CD4-positive, CD25-positive, alpha-beta regulatory T cell (primary cell): ENCODE measurements around the gene SAMD14. TPM values are rescaled to one million over a fixed set of nuclear protein-coding genes. Genes with fewer than 3 reads are reported as not detected.

Experiments
- ATAC-seq, 2 donors: fragments of 150-1000 bp; cut with Tn5 transposase; one replicate each; pipeline ENCODE4 v1.10.0; 2021; ENCODE audit warnings: low read depth in 2 of 2, moderate number of reproducible peaks in 2 of 2, moderate library complexity in 1 of 2
- DNase-seq, 3 donors: peaks; one replicate each; pipeline versions ENCODE4 v3.0.0 to v3.0.0-alpha.2; 2012 to 2022; ENCODE audit warnings: mixed read lengths in 1 of 3
- H3K27ac ChIP-seq: one replicate; pipeline ENCODE4 v1.7.0; 2013; ENCODE audit warnings: mild to moderate bottlenecking, low read length; ENCODE audit not compliant: insufficient read depth, poor library complexity, severe bottlenecking
- H3K27me3 ChIP-seq: one replicate; pipeline ENCODE4 v1.7.0; 2013; ENCODE audit warnings: low read length; ENCODE audit not compliant: control insufficient read depth, insufficient read depth
- H3K36me3 ChIP-seq: one replicate; pipeline ENCODE4 v1.7.0; 2013; ENCODE audit warnings: mild to moderate bottlenecking, low read length, moderate library complexity; ENCODE audit not compliant: control insufficient read depth, insufficient read depth
- H3K4me1 ChIP-seq: 2 replicates; pipeline ENCODE4 v1.7.0; 2013; ENCODE audit warnings: mild to moderate bottlenecking, low read length; ENCODE audit not compliant: insufficient read depth, control insufficient read depth, poor library complexity, severe bottlenecking
- H3K4me3 ChIP-seq: one replicate; pipeline ENCODE4 v1.7.0; 2013; ENCODE audit warnings: low read depth, mild to moderate bottlenecking, low read length, moderate library complexity
- H3K9me3 ChIP-seq, 2 experiments: 1 replicate in 1 of 2; 2 replicates in 1 of 2; pipeline ENCODE4 v1.7.0; 2013; ENCODE audit warnings: low read length in 2 of 2, mild to moderate bottlenecking in 1 of 2, moderate library complexity in 1 of 2; ENCODE audit not compliant: control insufficient read depth in 2 of 2
- H3K27ac Mint-ChIP-seq, 3 donors: one replicate each; pipeline ENCODE4 v1.8.0; 2020 to 2022; ENCODE audit warnings: mild to moderate bottlenecking in 3 of 3, mixed read lengths in 3 of 3, moderate library complexity in 2 of 3
- H3K27me3 Mint-ChIP-seq: one replicate; pipeline ENCODE4 v1.8.0; 2022; ENCODE audit warnings: mild to moderate bottlenecking, mixed read lengths
- H3K36me3 Mint-ChIP-seq: one replicate; pipeline ENCODE4 v1.8.0; 2020; ENCODE audit warnings: mixed read lengths
- H3K4me1 Mint-ChIP-seq, 4 donors: one replicate each; pipeline ENCODE4 v1.8.0; 2020 to 2022; ENCODE audit warnings: mixed read lengths in 4 of 4, mild to moderate bottlenecking in 1 of 4
- H3K4me3 Mint-ChIP-seq, 4 donors: one replicate each; pipeline ENCODE4 v1.8.0; 2020 to 2022; ENCODE audit warnings: mild to moderate bottlenecking in 4 of 4, mixed read lengths in 4 of 4, moderate library complexity in 3 of 4
- H3K9me3 Mint-ChIP-seq, 7 donors: one replicate each; pipeline ENCODE4 v1.8.0; 2020 to 2022; ENCODE audit warnings: mixed read lengths in 7 of 7, mild to moderate bottlenecking in 3 of 7, moderate library complexity in 2 of 7
- polyA plus RNA-seq, 4 donors: library from polyadenylated mRNA; unstranded; fragments of 300-500 nt; fragmentation: Illumina TruSeq; gene quantifications; one replicate each; pipeline ENCODE4 v1.2.3, GENCODE V29; 2021
- total RNA-seq: library from RNA; stranded (reverse); gene quantifications from one replicate; pipeline ENCODE4 v1.2.3, GENCODE V29; 2022

The SAMD14 gene
- total and polyA plus RNA-seq, 5 donors from 2014 or later: 0.09 to 0.96 TPM; not detected in 3

GRCh38 chr17:50163843-50164696 lies 34.1 kb upstream of the SAMD14 start:
- no peak overlapping the region for H3K4me3 ChIP-seq
- H3K9me3 ChIP-seq: no peaks in the 10 kb centered on the region
- no peaks in the 10 kb centered on the region for H3K27me3 ChIP-seq
- Mint-ChIP-seq H3K9me3 (peaks cover 0 to 4% (median 0%) of the 10 kb centered on the region in 7 donors), H3K36me3 (no peaks in the 10 kb centered on the region), H3K4me1 (peaks cover 5 to 25% (median 18%) of the 10 kb centered on the region in 4 donors), H3K4me3 (peak overlapping the region in 1 of 4 donors; percentile 32), H3K27ac (peak overlapping the region in 1 of 3 donors; percentile 54), H3K27me3 (peaks cover 14% of the 10 kb centered on the region)
- no peak for ATAC-seq
- no peaks in the 10 kb centered on the region for H3K36me3 ChIP-seq
- no peak for DNase-seq
- H3K27ac ChIP-seq: no peak overlapping the region
- peaks cover 22% of the 10 kb centered on the region for H3K4me1 ChIP-seq

- peaks cover 22% of the 10 kb centered on the region for H3K4me1 ChIP-seq
- H3K4me3 ChIP-seq: no peak overlapping the region
- no peaks in the 10 kb centered on the region for H3K27me3 ChIP-seq
- no peak overlapping the region for H3K27ac ChIP-seq
- H3K4me3 Mint-ChIP-seq: peak overlapping the region in 3 of 4 donors; percentile 24 to 43 (median 37)
- ATAC-seq (no peak), DNase-seq (peak in 1 of 3 donors; percentile 12)
- H3K27me3 Mint-ChIP-seq: peaks cover 9% of the 10 kb centered on the region
- H3K9me3 Mint-ChIP-seq: peaks cover 0 to 5% (median 0%) of the 10 kb centered on the region in 7 donors
- peaks cover 10 to 31% (median 22%) of the 10 kb centered on the region in 4 donors for H3K4me1 Mint-ChIP-seq
- no peaks in the 10 kb centered on the region for H3K9me3 ChIP-seq
- H3K36me3 Mint-ChIP-seq: no peaks in the 10 kb centered on the region
- peak overlapping the region in 2 of 3 donors; percentile 12 to 70 for H3K27ac Mint-ChIP-seq
- no peaks in the 10 kb centered on the region for H3K36me3 ChIP-seq
Observed at GRCh38 chr17:50162466-50163254, 32.7 kb upstream of the SAMD14 start.

GRCh38 chr17:50161911-50162288 lies 31.9 kb upstream of the SAMD14 start:
- peak overlapping the region; percentile 62 to 84 (median 80) for H3K27ac Mint-ChIP-seq
- H3K27me3 ChIP-seq: no peaks in the 10 kb centered on the region
- DNase-seq (no peak), ATAC-seq (no peak)
- no peaks in the 10 kb centered on the region for H3K9me3 ChIP-seq
- no peaks in the 10 kb centered on the region for H3K36me3 ChIP-seq
- peak overlapping the region; percentile 80 for H3K4me3 ChIP-seq
- H3K27ac ChIP-seq: no peak overlapping the region
- H3K27me3 Mint-ChIP-seq: peaks cover 9% of the 10 kb centered on the region
- no peaks in the 10 kb centered on the region for H3K36me3 Mint-ChIP-seq
- H3K9me3 Mint-ChIP-seq: peaks cover 0 to 5% (median 0%) of the 10 kb centered on the region in 7 donors
- peak overlapping the region in 3 of 4 donors; percentile 31 to 68 (median 52) for H3K4me3 Mint-ChIP-seq
- H3K4me1 ChIP-seq: peaks cover 22% of the 10 kb centered on the region
- H3K4me1 Mint-ChIP-seq: peaks cover 10 to 36% (median 22%) of the 10 kb centered on the region in 4 donors

- peak; percentile 90 to 94 (median 91) for DNase-seq
- H3K4me3 ChIP-seq: peak overlapping the region; percentile 80
- Mint-ChIP-seq H3K4me1 (peaks cover 10 to 36% (median 22%) of the 10 kb centered on the region in 4 donors), H3K36me3 (no peaks in the 10 kb centered on the region), H3K27ac (peak overlapping the region; percentile 62 to 84 (median 80)), H3K27me3 (peaks cover 9% of the 10 kb centered on the region), H3K9me3 (peaks cover 0 to 5% (median 0%) of the 10 kb centered on the region in 7 donors), H3K4me3 (peak overlapping the region; percentile 31 to 90 (median 60))
- H3K9me3 ChIP-seq: no peaks in the 10 kb centered on the region
- peak overlapping the region; percentile 34 for H3K27ac ChIP-seq
- peaks cover 22% of the 10 kb centered on the region for H3K4me1 ChIP-seq
- peak; percentile 94 to 97 for ATAC-seq
- H3K36me3 ChIP-seq: no peaks in the 10 kb centered on the region
- H3K27me3 ChIP-seq: no peaks in the 10 kb centered on the region
Observed at GRCh38 chr17:50161023-50161910, 31.3 kb upstream of the SAMD14 start.

GRCh38 chr17:50157891-50158290 lies 27.9 kb upstream of the SAMD14 start:
- no peaks in the 10 kb centered on the region for H3K9me3 ChIP-seq
- ATAC-seq: peak in 1 of 2 donors; percentile 20
- peak in 1 of 3 donors; percentile 87 for DNase-seq
- Mint-ChIP-seq H3K27me3 (peaks cover 9% of the 10 kb centered on the region), H3K4me3 (peak overlapping the region in 2 of 4 donors; percentile 8 to 66), H3K27ac (peak overlapping the region in 2 of 3 donors; percentile 46 to 86), H3K36me3 (no peaks in the 10 kb centered on the region), H3K4me1 (peaks cover 10 to 45% (median 27%) of the 10 kb centered on the region in 4 donors), H3K9me3 (peaks cover 0 to 1% (median 0%) of the 10 kb centered on the region in 7 donors)
- no peaks in the 10 kb centered on the region for H3K36me3 ChIP-seq
- H3K27ac ChIP-seq: no peak overlapping the region
- H3K27me3 ChIP-seq: no peaks in the 10 kb centered on the region
- no peak overlapping the region for H3K4me3 ChIP-seq
- peaks cover 22% of the 10 kb centered on the region for H3K4me1 ChIP-seq

GRCh38 chr17:50155115-50155819 lies 25.3 kb upstream of the SAMD14 start:
- peaks cover 21% of the 10 kb centered on the region for H3K4me1 ChIP-seq
- no peak overlapping the region for H3K27ac ChIP-seq
- no peak overlapping the region for H3K4me3 ChIP-seq
- Mint-ChIP-seq H3K4me3 (peak overlapping the region in 1 of 4 donors; percentile 76), H3K4me1 (peaks cover 5 to 39% (median 20%) of the 10 kb centered on the region in 4 donors), H3K9me3 (peaks cover 0 to 1% (median 0%) of the 10 kb centered on the region in 7 donors), H3K27ac (no peak overlapping the region), H3K27me3 (peaks cover 5% of the 10 kb centered on the region), H3K36me3 (no peaks in the 10 kb centered on the region)
- ATAC-seq: no peak
- DNase-seq: no peak
- no peaks in the 10 kb centered on the region for H3K9me3 ChIP-seq
- H3K27me3 ChIP-seq: no peaks in the 10 kb centered on the region
- no peaks in the 10 kb centered on the region for H3K36me3 ChIP-seq
